GM18511 (cell line): ENCODE data around the gene SEMA4C.
"Not testable (repeated sequence)": the region's sequence is repeated elsewhere in the genome, so short reads cannot be mapped to it uniquely, and the experiment has no call there.

Experiments
- ATAC-seq: cut with Tn5 transposase; IDR thresholded peaks from one replicate; pipeline ENCODE4 v1.9.1; 2021; ENCODE audit warnings: mild to moderate bottlenecking, moderate library complexity; ENCODE audit not compliant: unreplicated experiment

The SEMA4C gene

GRCh38 chr2:96897491-96898134 is 27.7 kb upstream of the SEMA4C start:
- ATAC-seq: no peak

GRCh38 chr2:96895746-96896651 is 26.1 kb upstream of the SEMA4C start:
- ATAC-seq: no peak

- ATAC-seq: no peak
Observed at GRCh38 chr2:96895032-96895745, 25.3 kb upstream of the SEMA4C start.

GRCh38 chr2:96894151-96894531 is 24.3 kb upstream of the SEMA4C start:
- no peak for ATAC-seq

GRCh38 chr2:96893289-96894150 is 23.6 kb upstream of the SEMA4C start:
- ATAC-seq: no peak

- ATAC-seq: no peak
Observed at GRCh38 chr2:96891591-96892333, 21.9 kb upstream of the SEMA4C start.

- ATAC-seq: no peak
Observed at GRCh38 chr2:96890726-96891385, 21.0 kb upstream of the SEMA4C start.

GRCh38 chr2:96890252-96890651 is 20.4 kb upstream of the SEMA4C start:
- ATAC-seq: no peak

- not testable (repeated sequence) for ATAC-seq
Observed at GRCh38 chr2:96889502-96889901, 19.6 kb upstream of the SEMA4C start.

GRCh38 chr2:96888072-96889011 is 18.5 kb upstream of the SEMA4C start:
- no peak for ATAC-seq

GRCh38 chr2:96887493-96888012 is 17.7 kb upstream of the SEMA4C start:
- no peak for ATAC-seq

GRCh38 chr2:96885432-96886347 is 15.8 kb upstream of the SEMA4C start:
- no peak for ATAC-seq

GRCh38 chr2:96884299-96885094 is 14.6 kb upstream of the SEMA4C start:
- ATAC-seq: no peak

GRCh38 chr2:96883306-96883705 is 13.4 kb upstream of the SEMA4C start:
- no peak for ATAC-seq

- no peak for ATAC-seq
Observed at GRCh38 chr2:96882906-96883305, 13.0 kb upstream of the SEMA4C start.

- no peak for ATAC-seq
Observed at GRCh38 chr2:96882230-96882629, 12.3 kb upstream of the SEMA4C start.
